Activated gamma-delta T cell (primary cell): ENCODE results near the gene ZBTB20.

Experiments used
- DNase-seq: peaks from one replicate; lab custom pipeline; 2025; lab: John Stamatoyannopoulos, UW

ZBTB20 gene

GRCh38 chr3:114928989-114929640 is 218.0 kb downstream of the ZBTB20 start:
- no peak for DNase-seq

- no peak for DNase-seq
Measured at GRCh38 chr3:114904633-114905032, 242.5 kb downstream of the ZBTB20 start.

- no peak for DNase-seq
Measured at GRCh38 chr3:114903213-114903612, 243.9 kb downstream of the ZBTB20 start.

GRCh38 chr3:114902691-114903101 is 244.4 kb downstream of the ZBTB20 start:
- no peak for DNase-seq

- no peak for DNase-seq
Measured at GRCh38 chr3:114900908-114901307, 246.2 kb downstream of the ZBTB20 start.

- no peak for DNase-seq
Measured at GRCh38 chr3:114899186-114899931, 247.7 kb downstream of the ZBTB20 start.

GRCh38 chr3:114896978-114897377 is 250.1 kb downstream of the ZBTB20 start:
- no peak for DNase-seq

GRCh38 chr3:114893361-114893760 is 253.7 kb downstream of the ZBTB20 start:
- DNase-seq = no peak

- no peak for DNase-seq
Measured at GRCh38 chr3:114892880-114893279, 254.2 kb downstream of the ZBTB20 start.

- no peak for DNase-seq
Measured at GRCh38 chr3:114892131-114892879, 254.8 kb downstream of the ZBTB20 start.

GRCh38 chr3:114887806-114888205 is 259.3 kb downstream of the ZBTB20 start:
- no peak for DNase-seq

- DNase-seq = no peak
Measured at GRCh38 chr3:114886905-114887304, 260.2 kb downstream of the ZBTB20 start.

- no peak for DNase-seq
Measured at GRCh38 chr3:114884213-114884923, 262.7 kb downstream of the ZBTB20 start.

GRCh38 chr3:114880078-114880477 is 267.0 kb downstream of the ZBTB20 start:
- DNase-seq = no peak

- DNase-seq = no peak
Measured at GRCh38 chr3:114879059-114880031, 267.7 kb downstream of the ZBTB20 start.

GRCh38 chr3:114878114-114878839 is 268.8 kb downstream of the ZBTB20 start:
- no peak for DNase-seq

- DNase-seq = no peak
Measured at GRCh38 chr3:114877378-114878113, 269.5 kb downstream of the ZBTB20 start.

GRCh38 chr3:114874522-114874971 is 272.5 kb downstream of the ZBTB20 start:
- no peak for DNase-seq

GRCh38 chr3:114873591-114873990 is 273.5 kb downstream of the ZBTB20 start:
- DNase-seq = no peak
